Stimulated activated naive B cell treated with anti-CD40 and anti-IgM and Interleukin-4, amounts not matched to agents 10 μg/mL and 1 μg/mL and 100 μg/mL, for 72 hours (primary cell): Measurements from ENCODE around the gene SLC35F4.

Experiments
- ATAC-seq, 2 donors: fragments of 150-1000 bp; cut with Tn5 transposase; replicated peaks; 2 replicates each; pipeline ENCODE4 v1.10.0; 2021; ENCODE audit warnings: moderate library complexity in 1 of 2
- DNase-seq: peaks from one replicate; pipeline ENCODE4 v3.0.0; 2021
- H3K27ac Mint-ChIP-seq: one replicate; pipeline ENCODE4 v1.8.0; 2022; ENCODE audit warnings: mild to moderate bottlenecking, mixed read lengths
- H3K27me3 Mint-ChIP-seq, 2 donors: one replicate each; pipeline ENCODE4 v1.8.0; 2022; ENCODE audit warnings: mixed read lengths in 2 of 2
- H3K36me3 Mint-ChIP-seq, 2 donors: one replicate each; pipeline ENCODE4 v1.8.0; 2022; ENCODE audit warnings: mixed read lengths in 2 of 2, mild to moderate bottlenecking in 1 of 2
- H3K4me1 Mint-ChIP-seq, 2 donors: one replicate each; pipeline ENCODE4 v1.8.0; 2022; ENCODE audit warnings: mixed read lengths in 2 of 2, mild to moderate bottlenecking in 1 of 2
- H3K4me3 Mint-ChIP-seq, 2 donors: one replicate each; pipeline ENCODE4 v1.8.0; 2022; ENCODE audit warnings: mild to moderate bottlenecking in 2 of 2, mixed read lengths in 2 of 2, moderate library complexity in 1 of 2
- H3K9me3 Mint-ChIP-seq, 2 donors: one replicate each; pipeline ENCODE4 v1.8.0; 2022; ENCODE audit warnings: mixed read lengths in 2 of 2, mild to moderate bottlenecking in 1 of 2

The SLC35F4 gene

DNA sequence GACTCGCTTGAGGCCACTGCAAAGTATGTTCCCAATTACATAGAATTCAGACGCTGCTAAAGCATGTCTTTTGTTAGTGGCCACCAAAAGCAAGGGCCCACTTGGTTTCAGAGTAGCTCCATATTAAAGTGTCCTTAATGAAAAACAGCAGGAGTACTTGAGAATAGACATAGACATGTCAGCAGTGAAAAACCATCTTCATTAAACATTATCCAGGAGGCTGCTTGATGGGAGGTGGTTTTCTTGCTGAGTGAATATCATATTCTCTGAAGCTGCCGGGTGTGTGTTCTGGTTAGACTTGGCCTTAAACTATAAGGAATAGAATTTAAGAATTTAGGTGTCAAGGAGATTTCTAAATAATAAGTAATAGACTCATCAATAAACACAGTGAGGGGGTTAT, 292.7 kb downstream of the SLC35F4 start:
- DNase-seq: no peak
- no peaks in the 10 kb centered on the region for H3K9me3 Mint-ChIP-seq
- no peak overlapping the region for H3K4me3 Mint-ChIP-seq
- H3K27me3 Mint-ChIP-seq: peaks cover 0 to 3% of the 10 kb centered on the region in 2 donors
- no peaks in the 10 kb centered on the region for H3K4me1 Mint-ChIP-seq
- no peak overlapping the region for H3K27ac Mint-ChIP-seq
- H3K36me3 Mint-ChIP-seq: no peaks in the 10 kb centered on the region
- no peak for ATAC-seq

DNA sequence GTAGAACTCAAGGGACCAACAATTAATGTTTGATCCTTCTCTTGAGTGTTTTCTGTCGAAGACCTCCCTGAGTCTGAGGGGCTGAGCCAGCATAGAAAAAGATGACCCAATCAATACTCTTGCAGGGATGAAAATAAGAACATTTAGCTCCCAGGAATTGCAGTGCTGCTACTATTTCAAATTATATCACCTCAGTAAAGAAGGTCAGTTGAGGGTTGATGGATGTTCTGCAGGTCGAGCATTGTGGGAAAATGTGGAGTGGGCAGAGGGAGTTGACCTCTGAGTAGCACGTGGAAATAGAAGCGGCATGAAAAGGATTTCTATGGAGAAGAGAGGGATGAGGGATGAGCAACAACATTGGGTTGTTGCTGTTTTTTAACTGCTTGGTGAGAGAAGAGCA, 297.3 kb downstream of the SLC35F4 start:
- no peaks in the 10 kb centered on the region for H3K36me3 Mint-ChIP-seq
- H3K27me3 Mint-ChIP-seq: peaks cover 0 to 3% of the 10 kb centered on the region in 2 donors
- H3K4me1 Mint-ChIP-seq: no peaks in the 10 kb centered on the region
- ATAC-seq: no peak
- no peak for DNase-seq
- no peak overlapping the region for H3K4me3 Mint-ChIP-seq
- no peak overlapping the region for H3K27ac Mint-ChIP-seq
- H3K9me3 Mint-ChIP-seq: peaks cover 0 to 3% of the 10 kb centered on the region in 2 donors

DNA sequence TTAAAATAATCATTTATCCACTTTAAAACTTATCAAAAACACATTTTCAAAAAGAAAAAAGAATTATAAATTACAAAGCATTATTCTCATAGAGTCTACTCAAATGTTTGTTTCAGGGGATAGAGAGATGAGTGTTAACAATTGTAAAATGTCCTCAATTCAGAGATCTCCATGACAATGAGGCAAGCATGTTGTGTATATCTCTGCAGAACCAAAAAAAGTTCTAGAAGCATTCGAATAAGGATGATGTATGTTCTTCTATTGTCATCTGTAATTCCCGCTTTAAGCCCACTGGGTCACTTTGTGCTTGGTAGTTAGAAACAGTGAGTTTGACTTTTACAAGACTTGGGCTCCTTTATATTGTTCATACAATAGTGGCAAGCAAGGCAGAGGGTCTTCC, 298.7 kb downstream of the SLC35F4 start:
- no peaks in the 10 kb centered on the region for H3K4me1 Mint-ChIP-seq
- peaks cover 0 to 3% of the 10 kb centered on the region in 2 donors for H3K9me3 Mint-ChIP-seq
- H3K27ac Mint-ChIP-seq: no peak overlapping the region
- H3K4me3 Mint-ChIP-seq: no peak overlapping the region
- DNase-seq (no peak), ATAC-seq (no peak)
- H3K36me3 Mint-ChIP-seq: no peaks in the 10 kb centered on the region
- peaks cover 0 to 3% of the 10 kb centered on the region in 2 donors for H3K27me3 Mint-ChIP-seq

DNA sequence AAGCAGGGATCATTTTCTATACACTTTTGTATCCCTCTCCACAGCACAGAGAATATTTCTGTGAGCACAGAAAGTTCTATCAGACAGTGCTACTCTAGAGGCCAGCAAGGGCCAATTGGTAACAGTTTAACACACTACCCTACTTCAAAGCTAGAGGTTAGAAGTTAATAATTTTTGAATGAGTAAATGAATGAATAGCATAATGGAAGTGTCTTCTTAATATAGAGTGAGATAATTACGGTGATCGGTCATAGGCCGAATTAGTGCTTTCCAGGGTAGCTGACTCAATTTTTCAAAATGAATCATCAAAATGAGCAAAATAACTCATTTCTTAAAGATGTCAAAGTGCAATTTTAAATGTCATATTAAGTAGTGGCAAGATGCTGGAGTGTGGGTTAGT, 305.2 kb downstream of the SLC35F4 start:
- no peaks in the 10 kb centered on the region for H3K27me3 Mint-ChIP-seq
- no peak overlapping the region for H3K4me3 Mint-ChIP-seq
- no peak overlapping the region for H3K27ac Mint-ChIP-seq
- H3K36me3 Mint-ChIP-seq: no peaks in the 10 kb centered on the region
- H3K9me3 Mint-ChIP-seq: peaks cover 0 to 3% of the 10 kb centered on the region in 2 donors
- no peaks in the 10 kb centered on the region for H3K4me1 Mint-ChIP-seq
- ATAC-seq: peak; percentile 44 to 85
- DNase-seq: no peak

DNA sequence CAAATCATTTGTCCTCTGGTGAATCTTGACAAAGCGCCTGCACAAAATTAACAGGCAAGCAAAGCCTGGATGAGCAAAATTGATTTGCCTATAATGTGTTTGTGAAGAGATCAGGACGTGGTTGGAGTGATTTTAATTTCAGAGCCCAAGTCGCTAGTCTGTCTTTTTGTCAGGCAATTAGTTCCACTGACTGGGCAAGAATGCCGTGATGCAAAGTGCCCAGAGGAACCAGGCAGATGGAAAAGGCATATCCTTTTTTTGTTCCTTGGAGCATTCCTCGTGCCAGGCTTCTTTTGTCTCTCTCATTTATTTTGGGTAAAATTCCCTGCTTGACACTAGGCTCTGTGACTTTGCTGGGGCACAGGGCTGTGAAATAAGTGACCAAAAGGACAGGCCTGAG, 306.3 kb downstream of the SLC35F4 start:
- Mint-ChIP-seq H3K9me3 (peaks cover 2 to 3% of the 10 kb centered on the region in 2 donors), H3K4me1 (no peaks in the 10 kb centered on the region), H3K27me3 (no peaks in the 10 kb centered on the region), H3K27ac (no peak overlapping the region), H3K4me3 (no peak overlapping the region), H3K36me3 (no peaks in the 10 kb centered on the region)
- ATAC-seq: no peak
- no peak for DNase-seq

DNA sequence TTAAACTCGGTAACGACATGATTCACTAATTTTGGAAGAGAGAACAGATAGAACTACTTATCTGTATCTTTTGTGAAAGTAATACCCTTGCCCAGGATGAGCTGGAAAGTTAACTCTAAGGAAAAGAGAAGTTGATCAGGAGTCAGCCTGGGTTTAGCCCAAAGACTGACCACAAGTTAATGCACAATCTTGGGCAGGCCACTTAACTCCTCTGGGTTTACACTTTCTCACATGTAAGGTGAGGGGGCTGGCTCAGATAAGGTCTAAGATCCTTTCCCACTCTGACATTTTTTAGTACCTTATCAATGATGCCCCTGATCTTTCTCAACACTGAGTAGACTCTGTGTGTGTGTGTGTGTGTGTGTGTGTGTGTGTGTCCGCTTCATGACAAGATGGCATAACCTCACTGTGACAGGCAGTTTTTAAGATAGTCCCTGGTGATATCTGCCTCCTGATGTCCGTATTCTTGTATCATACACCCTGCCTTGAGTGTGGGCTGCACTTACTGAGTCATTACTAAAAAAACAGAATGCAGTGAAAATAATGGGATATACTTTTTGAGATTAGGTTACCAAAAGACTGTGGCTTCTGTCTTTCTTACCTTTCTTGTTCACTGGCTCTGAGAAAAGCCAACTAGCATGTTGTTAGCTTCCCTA, 316.0 kb downstream of the SLC35F4 start:
- DNase-seq: no peak
- no peak overlapping the region for H3K27ac Mint-ChIP-seq
- no peaks in the 10 kb centered on the region for H3K27me3 Mint-ChIP-seq
- H3K4me1 Mint-ChIP-seq: no peaks in the 10 kb centered on the region
- peaks cover 12 to 15% of the 10 kb centered on the region in 2 donors for H3K9me3 Mint-ChIP-seq
- H3K36me3 Mint-ChIP-seq: no peaks in the 10 kb centered on the region
- H3K4me3 Mint-ChIP-seq: no peak overlapping the region
- no peak for ATAC-seq

DNA sequence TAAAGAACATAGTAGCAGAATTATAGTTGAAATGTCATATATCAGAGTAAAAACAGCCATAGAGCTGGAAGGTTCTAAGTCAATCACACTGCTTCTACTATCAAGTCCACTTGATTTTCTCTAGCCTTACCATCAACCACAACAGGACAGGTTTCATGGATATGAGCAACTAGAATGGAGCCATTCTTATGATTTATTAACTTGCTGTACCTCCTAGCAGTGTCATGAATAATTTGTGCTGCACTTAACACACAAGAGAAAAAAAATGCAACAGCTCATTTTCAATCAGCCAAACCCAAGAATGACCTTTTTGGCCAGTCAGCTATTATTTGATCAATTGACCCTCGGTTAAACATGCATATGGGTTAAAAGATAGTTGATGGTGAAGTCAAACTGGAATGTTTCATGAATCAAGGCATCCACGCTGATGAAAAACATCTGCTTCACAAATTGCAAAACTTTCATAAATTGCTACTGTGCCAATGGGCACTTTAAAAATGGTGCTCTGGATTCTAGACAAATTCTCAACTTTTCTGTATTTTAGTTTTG, 316.8 kb downstream of the SLC35F4 start:
- Mint-ChIP-seq H3K27ac (no peak overlapping the region), H3K27me3 (no peaks in the 10 kb centered on the region), H3K4me3 (no peak overlapping the region), H3K36me3 (no peaks in the 10 kb centered on the region), H3K4me1 (no peaks in the 10 kb centered on the region), H3K9me3 (peaks cover 7 to 9% of the 10 kb centered on the region in 2 donors)
- ATAC-seq (no peak), DNase-seq (no peak)

DNA sequence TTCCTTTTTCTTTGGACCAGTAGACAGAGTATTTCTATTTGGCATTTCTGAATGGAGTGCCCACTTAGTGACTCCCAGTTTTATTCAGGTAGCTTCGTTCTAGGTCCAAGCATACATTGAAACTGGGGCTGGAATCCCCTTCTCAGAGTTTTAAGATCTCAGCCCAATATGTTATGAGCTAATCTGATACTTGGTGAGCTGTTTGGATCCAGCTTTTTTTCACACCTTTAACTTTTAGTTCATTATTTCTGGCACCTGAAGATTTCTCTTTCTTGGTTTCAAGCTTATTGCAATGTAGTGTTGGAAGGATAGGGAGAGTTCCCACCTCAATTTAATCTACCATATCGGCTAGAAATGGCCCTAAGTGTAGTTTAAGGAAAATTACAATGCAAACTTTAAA, 318.8 kb downstream of the SLC35F4 start:
- H3K9me3 Mint-ChIP-seq: peaks cover 17 to 18% of the 10 kb centered on the region in 2 donors
- ATAC-seq: no peak
- H3K27me3 Mint-ChIP-seq: no peaks in the 10 kb centered on the region
- peaks cover 1 to 9% of the 10 kb centered on the region in 2 donors for H3K36me3 Mint-ChIP-seq
- H3K4me1 Mint-ChIP-seq: no peaks in the 10 kb centered on the region
- DNase-seq: no peak
- H3K27ac Mint-ChIP-seq: no peak overlapping the region
- H3K4me3 Mint-ChIP-seq: no peak overlapping the region

DNA sequence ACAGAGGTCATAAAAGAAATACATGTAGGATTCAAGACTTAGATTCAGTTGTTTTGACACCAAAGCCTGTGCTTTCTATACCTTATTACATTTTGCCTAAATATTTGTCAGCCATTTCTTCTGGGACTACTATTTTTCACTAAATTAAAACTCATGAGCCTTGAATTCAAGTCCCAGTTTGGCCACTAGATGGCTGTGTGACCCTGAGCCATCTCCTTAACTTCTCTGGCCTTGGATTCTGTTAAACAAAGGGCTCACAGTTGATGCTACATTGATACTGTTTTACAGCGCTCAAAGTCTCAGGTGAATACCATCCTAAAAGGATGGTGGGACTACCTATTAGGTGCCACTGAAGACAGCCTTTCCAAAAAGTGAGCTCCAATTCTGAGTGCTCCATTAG, 332.7 kb downstream of the SLC35F4 start:
- H3K4me1 Mint-ChIP-seq: no peaks in the 10 kb centered on the region
- H3K9me3 Mint-ChIP-seq: peaks cover 0 to 5% of the 10 kb centered on the region in 2 donors
- ATAC-seq (peak in 1 of 2 donors; percentile 29), DNase-seq (no peak)
- no peak overlapping the region for H3K4me3 Mint-ChIP-seq
- no peaks in the 10 kb centered on the region for H3K36me3 Mint-ChIP-seq
- H3K27ac Mint-ChIP-seq: no peak overlapping the region
- H3K27me3 Mint-ChIP-seq: peaks cover 5 to 10% of the 10 kb centered on the region in 2 donors

DNA sequence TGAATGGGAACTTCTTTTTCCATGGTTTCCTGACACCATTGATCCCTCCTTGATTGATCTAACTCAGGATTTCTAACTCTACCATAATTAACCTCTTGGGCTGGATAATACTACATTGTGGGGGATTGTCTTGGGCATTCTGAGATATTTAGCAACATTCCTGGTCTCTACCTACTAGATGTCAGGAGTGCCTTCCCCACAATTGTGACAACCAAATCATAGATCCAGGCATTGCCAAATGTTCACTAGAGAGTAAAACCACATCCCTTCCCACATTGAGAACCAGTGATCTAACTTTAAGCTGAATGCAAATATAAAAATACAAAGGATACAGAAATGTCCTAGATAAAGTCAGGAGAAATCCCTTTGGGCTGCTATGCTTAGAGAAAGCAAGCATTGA, 335.3 kb downstream of the SLC35F4 start:
- Mint-ChIP-seq H3K36me3 (no peaks in the 10 kb centered on the region), H3K4me1 (no peaks in the 10 kb centered on the region), H3K27ac (no peak overlapping the region), H3K4me3 (no peak overlapping the region), H3K27me3 (peaks cover 5 to 15% of the 10 kb centered on the region in 2 donors), H3K9me3 (peaks cover 5 to 11% of the 10 kb centered on the region in 2 donors)
- no peak for ATAC-seq
- no peak for DNase-seq

DNA sequence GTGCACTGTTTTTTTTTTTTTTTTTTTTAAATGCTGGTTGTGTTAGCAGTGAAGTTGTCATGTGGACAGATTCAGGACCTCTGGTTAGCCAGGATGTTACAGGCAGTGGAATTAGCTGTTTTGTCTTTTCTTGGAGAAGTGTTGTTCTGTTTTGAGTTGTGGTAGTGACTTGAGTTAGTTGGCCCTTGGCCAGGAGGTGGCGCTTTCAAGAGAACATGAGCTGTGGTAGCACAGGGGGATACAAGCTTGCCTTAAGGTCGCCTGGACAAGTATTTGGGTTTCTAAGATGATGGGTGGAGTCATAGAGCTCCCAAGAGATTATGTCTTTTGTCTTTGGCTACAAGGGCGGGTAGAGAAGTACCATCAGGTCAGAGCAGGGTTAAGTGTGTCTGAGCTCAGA, 338.9 kb downstream of the SLC35F4 start:
- Mint-ChIP-seq H3K4me3 (no peak overlapping the region), H3K27me3 (peaks cover 5 to 20% of the 10 kb centered on the region in 2 donors), H3K27ac (no peak overlapping the region), H3K9me3 (peaks cover 18 to 37% of the 10 kb centered on the region in 2 donors), H3K36me3 (no peaks in the 10 kb centered on the region), H3K4me1 (no peaks in the 10 kb centered on the region)
- no peak for ATAC-seq
- DNase-seq: no peak

DNA sequence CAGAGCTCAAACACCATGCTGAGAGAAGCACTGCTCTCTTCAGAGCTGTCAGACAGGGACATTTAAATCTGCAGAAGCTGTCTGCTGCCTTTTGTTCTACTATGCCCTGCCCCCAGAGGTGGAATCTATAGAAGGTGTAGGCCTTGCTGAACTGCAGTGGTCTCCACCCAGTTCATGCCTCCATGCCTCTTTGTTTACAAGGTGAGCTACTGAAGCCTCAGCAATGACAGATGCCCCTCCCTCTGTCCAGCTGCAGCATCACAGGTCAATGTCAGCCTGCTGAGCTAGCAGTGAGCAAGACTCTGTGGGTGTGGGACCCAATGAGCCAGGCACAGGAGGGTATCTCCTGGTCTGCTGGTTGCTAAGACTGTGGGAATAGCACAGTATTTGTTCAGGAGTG, 346.8 kb downstream of the SLC35F4 start:
- ATAC-seq: no peak
- Mint-ChIP-seq H3K4me1 (no peaks in the 10 kb centered on the region), H3K9me3 (peaks cover 40 to 46% of the 10 kb centered on the region in 2 donors), H3K36me3 (peaks cover 3 to 10% of the 10 kb centered on the region in 2 donors), H3K27ac (no peak overlapping the region), H3K27me3 (peaks cover 0 to 10% of the 10 kb centered on the region in 2 donors), H3K4me3 (no peak overlapping the region)
- no peak for DNase-seq
